Measurements from ENCODE around the gene ACVR1B.

Gene ACVR1B

DNA sequence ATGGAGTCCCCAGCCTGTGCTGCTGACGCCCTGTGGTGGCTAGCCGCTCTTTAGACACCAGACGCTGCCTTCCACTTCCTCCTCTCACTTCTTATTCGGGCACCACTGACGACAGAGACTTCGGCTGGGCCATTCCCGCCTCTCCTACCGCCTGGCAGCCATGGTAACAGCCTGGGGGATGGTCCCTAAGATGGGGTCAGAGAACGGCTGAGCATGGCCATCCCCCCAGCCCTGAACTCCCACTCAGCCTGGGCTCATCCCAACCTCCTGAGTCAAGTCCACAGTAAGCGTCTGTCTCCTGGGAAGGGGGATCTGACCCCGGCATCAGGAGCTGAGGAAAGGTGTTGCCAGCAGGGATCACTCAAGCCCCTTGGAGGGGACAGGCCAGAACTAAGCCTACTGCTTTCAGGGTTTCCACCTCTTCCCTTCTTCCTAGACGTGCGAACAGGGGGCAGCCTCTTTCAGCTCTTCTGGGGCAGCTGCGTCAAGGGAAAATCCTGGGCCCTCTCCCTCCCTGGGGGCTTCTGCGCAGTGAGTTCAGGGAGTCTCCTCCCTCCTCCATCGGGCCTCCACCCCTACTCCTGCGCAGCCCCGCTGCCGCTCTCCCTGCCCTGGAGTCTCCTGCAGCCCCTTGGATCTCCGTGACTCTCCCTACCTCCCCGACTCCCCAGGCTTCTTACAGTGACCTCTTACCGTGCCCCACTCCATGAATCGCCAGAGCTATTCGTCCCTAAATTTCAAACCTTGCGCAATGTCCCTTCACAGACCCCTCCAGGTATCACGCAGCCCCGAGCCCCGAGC lies 54.6 kb downstream of the ACVR1B start:
- no peak for DNase-seq

- peak; percentile 57 to 76 for DNase-seq
These were observed 55.2 kb downstream of the ACVR1B start, which contains the start of gene TAMALIN for GRCh38 chr12:52006726-52007157. TAMALIN (plus strand) TSS chr12:52006946; CDS start chr12:52007020, 74 bp downstream.

DNA sequence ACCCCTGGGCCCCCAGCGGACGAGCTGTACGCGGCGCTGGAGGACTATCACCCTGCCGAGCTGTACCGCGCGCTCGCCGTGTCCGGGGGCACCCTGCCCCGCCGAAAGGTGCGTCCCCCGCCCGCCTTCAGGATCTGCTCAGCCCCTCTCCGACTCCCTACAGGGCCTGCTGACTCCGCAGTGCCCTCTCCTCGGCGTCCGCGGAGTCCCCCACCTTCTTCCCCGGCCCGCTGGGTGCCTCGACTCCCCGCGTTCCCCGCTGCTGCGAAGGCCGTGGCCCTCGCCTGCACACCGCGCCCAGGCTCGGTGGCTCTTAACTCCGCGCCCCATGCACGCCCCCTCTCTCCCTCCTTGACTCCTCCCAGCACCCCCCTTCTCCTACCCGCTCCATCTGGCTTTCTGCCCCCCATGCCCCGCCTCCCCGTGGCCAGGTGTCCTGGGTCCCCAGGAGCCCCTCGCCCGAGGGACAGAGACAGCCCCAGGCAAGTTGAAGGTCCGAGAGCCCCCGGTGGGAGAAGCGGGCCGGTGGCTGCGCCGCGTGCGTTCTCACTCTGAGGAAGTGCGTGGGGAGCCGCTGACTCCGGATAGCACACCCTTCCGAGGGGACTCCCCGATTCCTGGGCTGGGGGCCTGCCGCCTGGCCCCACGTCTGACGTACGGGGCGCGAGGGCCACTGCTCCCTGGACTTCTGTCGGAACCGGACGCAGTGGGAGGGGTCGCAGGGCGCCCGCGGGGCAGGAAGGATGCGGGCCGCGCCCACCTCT lies 55.8 kb downstream of the ACVR1B start:
- peak in 1 of 2 donors; percentile 32 for DNase-seq

DNA sequence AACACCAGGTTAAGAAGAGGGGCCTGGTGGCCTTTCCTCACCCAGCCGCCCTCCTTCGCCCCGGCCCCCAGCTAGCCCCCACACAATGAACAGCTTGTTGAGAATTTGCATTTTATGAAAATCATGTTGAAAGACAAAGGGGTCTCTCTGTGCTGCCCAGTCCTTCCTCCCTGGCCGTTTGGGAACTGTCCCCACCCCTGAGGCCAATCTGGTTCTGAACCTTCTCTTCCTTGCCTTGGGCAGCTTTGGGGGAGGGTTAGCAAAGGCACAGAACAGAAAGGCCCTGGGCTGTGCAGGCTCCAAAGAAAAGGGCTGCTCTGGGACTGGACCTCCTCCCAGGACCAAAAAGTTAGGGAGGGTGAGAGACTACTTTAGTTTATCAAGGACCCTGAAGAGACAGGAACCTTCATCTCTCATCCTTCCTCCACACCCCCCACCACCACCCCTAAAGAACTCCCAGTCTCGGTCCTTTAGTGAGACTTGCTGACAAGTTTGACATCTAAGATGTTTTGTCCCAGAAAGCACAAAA lies 56.5 kb downstream of the ACVR1B start:
- DNase-seq = no peak

GRCh38 chr12:52009081-52009751 lies 57.7 kb downstream of the ACVR1B start:
- DNase-seq = no peak

GRCh38 chr12:52010152-52010622 lies 58.7 kb downstream of the ACVR1B start:
- no peak for DNase-seq

- DNase-seq = no peak
These were observed 59.4 kb downstream of the ACVR1B start for GRCh38 chr12:52010692-52011601.

DNA sequence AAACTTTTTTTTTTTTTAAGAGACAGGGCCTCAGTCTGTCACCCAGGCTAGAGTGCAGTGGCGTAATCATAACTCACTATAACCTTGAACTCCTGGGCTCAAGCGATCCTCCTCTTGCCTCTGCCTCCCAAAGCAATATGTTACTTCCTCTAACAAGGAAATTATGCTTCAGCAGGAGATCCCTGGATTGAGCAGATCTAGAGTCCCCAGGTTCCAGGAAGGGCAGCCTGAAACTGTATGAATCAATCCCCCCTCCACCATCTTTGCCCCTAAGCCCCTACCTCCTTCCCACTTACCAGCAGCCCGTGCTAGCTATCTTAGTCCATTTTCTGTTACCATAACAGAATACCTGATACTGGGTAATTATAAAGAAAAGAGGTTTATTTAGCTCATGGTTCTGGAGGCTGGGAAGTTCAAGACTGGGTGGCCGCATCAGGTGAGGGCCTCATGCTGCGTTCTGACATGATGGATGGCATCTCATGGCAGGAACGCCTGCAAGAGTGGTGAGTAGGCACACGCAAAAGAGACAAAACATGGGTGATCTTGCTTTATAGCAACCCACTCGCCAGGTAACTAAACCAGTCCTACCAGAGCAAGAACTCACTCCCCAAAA lies 60.2 kb downstream of the ACVR1B start:
- no peak for DNase-seq

GRCh38 chr12:52013626-52014310 lies 62.3 kb downstream of the ACVR1B start:
- DNase-seq = no peak

GRCh38 chr12:52014567-52015530 lies 63.4 kb downstream of the ACVR1B start:
- no peak for DNase-seq

DNA sequence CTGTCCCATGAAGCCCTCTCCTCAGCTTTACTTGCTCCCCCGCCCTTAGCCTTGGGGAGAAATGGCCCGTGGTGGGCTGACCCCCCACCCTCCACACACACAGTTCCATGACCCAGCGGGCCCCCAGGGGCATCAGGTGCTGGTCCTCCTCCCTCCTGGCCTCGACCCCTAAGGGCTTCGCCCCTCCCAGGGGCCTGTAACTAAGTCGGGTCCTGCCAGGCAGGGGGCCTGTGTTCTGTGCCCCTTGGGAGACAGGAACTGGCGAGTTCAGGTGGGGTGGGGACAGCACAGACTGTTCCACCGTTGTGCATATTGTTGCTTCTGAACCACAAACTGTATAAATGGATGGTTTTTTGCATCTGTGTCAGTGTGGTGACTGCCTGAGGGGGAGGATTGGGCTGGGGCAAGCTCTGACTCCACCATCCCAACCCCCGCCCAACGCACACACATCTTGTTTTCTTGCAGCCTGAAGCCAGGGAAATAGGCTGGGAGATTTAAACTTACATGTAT lies 64.1 kb downstream of the ACVR1B start:
- no peak for DNase-seq

- DNase-seq = no peak
These were observed 67.1 kb downstream of the ACVR1B start for GRCh38 chr12:52018433-52019112.

GRCh38 chr12:52019113-52019770 lies 67.7 kb downstream of the ACVR1B start:
- DNase-seq = no peak

GRCh38 chr12:52020539-52021336 lies 69.2 kb downstream of the ACVR1B start:
- peak; percentile 49 to 51 for DNase-seq

GRCh38 chr12:52022841-52023181 lies 71.3 kb downstream of the ACVR1B start:
- no peak for DNase-seq

DNA sequence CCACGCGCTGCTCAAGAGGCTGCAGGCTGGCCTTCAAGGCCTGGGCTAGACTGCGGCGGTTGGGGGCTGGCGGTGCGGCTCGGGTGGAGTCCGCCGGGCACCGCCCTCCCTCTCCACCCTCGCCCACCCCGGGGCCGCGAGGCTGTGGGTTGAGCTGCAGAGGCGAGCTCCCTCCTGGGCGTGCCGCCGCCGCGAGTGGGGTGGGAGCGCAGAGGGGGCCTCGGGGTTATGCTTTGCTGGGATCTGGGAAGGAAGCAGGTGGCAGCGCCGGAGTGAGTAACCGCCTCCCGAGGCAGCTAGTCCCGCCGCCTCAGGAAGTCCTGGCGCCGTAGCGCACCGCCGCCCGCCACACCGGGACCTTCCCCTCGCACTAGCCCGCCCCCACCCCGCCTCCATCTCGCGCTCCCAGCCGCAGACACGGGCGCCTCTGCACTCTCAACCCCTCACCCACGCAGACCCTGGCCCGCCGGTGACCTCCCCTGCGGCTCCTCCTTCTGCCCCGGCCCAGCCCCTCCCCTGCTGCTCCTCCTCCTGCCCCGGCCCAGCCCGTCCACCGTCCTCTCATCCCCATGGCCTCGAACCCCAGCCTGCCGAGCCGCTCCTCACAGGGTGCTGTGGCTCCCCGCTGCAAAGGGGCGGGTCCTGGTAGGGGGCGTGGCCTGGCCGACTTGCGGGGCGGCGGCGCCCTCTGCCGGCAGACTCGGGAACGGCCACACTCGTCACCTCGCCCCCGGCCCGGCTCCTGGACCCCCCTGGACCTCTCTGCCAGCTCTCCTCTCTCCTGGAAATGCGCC lies 71.9 kb downstream of the ACVR1B start:
- peak; percentile 96 to 97 for DNase-seq

Data from stimulated activated CD4-positive, alpha-beta T cell treated with anti-CD3 and anti-CD28 coated beads, Interleukin-2, amount 100 ng/mL, for 48 hours (primary cell).